Measurements from ENCODE around the gene RAB44. TPM values are rescaled to one million over a fixed set of nuclear protein-coding genes. Genes with fewer than 3 reads are reported as not detected.

Gene RAB44
- total RNA-seq, 1 donor from 2014 or later: 0.16 TPM

DNA sequence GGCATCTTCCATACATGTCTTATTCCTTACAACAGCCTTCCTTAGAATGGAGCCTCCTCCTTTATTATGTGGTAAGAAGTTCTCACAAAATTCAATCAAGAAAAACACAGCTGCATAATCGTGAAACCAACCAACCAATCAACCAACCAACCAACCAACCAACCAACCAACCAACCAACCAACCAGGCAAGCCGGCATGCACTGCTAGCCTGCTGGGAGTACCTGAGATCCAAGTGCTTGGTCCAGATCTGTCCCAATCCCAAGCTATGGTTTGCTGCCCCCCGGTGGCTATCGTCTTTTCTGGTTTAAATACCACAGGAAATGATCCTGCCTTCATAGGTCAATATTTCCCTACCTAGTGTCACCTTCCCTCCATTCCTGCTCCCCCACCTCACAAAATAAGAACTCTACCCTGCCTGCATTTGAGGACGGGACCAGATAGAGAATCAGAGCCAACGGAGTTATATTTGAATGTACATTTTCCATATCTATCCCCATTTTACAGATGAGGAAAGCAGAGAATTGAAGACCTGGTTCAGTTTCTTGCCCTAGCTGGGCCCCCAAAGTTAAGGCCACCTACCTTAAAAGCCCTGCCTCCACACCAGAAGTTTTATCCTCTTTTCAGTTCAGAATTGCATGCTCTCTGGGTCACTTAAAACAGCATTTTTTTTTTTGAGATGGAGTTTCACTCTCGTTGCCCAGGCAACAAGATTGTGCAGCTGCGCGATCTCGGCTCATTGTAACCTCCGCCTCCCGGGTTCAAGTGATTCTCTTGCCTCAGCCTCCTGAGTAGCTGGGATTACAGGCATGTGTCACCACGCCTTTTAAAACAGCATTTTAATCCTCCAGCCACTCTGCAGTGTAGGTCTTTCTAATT is 27.1 kb downstream of the RAB44 start:
- Mint-ChIP-seq H3K9me3 (ENCODE audit: unreplicated experiment) (no peaks in the 10 kb centered on the region), H3K27ac (ENCODE audit: unreplicated experiment) (no peak overlapping the region), H3K4me1 (ENCODE audit: low read depth, unreplicated experiment) (peaks cover 26% of the 10 kb centered on the region), H3K4me3 (ENCODE audit: unreplicated experiment) (no peak overlapping the region), H3K36me3 (ENCODE audit: low read depth, unreplicated experiment) (no peaks in the 10 kb centered on the region), H3K27me3 (ENCODE audit: low read depth, unreplicated experiment) (peaks cover 15% of the 10 kb centered on the region)
- no peak overlapping the region for H3K9ac ChIP-seq (ENCODE audit: low read length)
- no peaks in the 10 kb centered on the region for H4K20me1 ChIP-seq (ENCODE audit: insufficient read depth, low read length)
- DNase-seq (ENCODE audit: low read depth): peak; percentile 27
- no peaks in the 10 kb centered on the region for H3K4me1 ChIP-seq (ENCODE audit: insufficient read depth, low read length)
- TF ChIP-seq, protein P1, sequence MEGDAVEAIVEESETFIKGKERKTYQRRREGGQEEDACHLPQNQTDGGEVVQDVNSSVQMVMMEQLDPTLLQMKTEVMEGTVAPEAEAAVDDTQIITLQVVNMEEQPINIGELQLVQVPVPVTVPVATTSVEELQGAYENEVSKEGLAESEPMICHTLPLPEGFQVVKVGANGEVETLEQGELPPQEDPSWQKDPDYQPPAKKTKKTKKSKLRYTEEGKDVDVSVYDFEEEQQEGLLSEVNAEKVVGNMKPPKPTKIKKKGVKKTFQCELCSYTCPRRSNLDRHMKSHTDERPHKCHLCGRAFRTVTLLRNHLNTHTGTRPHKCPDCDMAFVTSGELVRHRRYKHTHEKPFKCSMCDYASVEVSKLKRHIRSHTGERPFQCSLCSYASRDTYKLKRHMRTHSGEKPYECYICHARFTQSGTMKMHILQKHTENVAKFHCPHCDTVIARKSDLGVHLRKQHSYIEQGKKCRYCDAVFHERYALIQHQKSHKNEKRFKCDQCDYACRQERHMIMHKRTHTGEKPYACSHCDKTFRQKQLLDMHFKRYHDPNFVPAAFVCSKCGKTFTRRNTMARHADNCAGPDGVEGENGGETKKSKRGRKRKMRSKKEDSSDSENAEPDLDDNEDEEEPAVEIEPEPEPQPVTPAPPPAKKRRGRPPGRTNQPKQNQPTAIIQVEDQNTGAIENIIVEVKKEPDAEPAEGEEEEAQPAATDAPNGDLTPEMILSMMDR (IDR thresholded peaks at IDR 0.05; ENCODE audit: insufficient read depth, low read depth, low read length): peak; percentile 68
- TF ChIP-seq EZH2 (IDR thresholded peaks at IDR 0.05; ENCODE audit: insufficient read depth, low read length): no peak
- H3K4me2 ChIP-seq (ENCODE audit: low read length): no peak overlapping the region
- no peak overlapping the region for H2AFZ ChIP-seq (ENCODE audit: low read depth, low read length)
- no peaks in the 10 kb centered on the region for H3K9me3 ChIP-seq (ENCODE audit: insufficient read depth, low read depth, low read length)
- no peaks in the 10 kb centered on the region for H3K27me3 ChIP-seq (ENCODE audit: insufficient read depth, low read length)
- peak; percentile 34 for FAIRE-seq
- no peaks in the 10 kb centered on the region for H3K36me3 ChIP-seq (ENCODE audit: insufficient read depth, low read length)
- H3K4me3 ChIP-seq (ENCODE audit: insufficient read depth, low read depth, low read length): no peak overlapping the region
- H3K79me2 ChIP-seq (ENCODE audit: insufficient read depth, low read length): no peaks in the 10 kb centered on the region
- no peak overlapping the region for H3K27ac ChIP-seq (ENCODE audit: low read depth, low read length)

GRCh38 chr6:36725581-36725980 is 28.0 kb downstream of the RAB44 start:
- FAIRE-seq (no peak), DNase-seq (ENCODE audit: low read depth) (no peak)
- Histone ChIP-seq H3K9ac (ENCODE audit: low read length) (no peak overlapping the region), H2AFZ (ENCODE audit: low read depth, low read length) (no peak overlapping the region), H3K27me3 (ENCODE audit: insufficient read depth, low read length) (no peaks in the 10 kb centered on the region), H3K36me3 (ENCODE audit: insufficient read depth, low read length) (no peaks in the 10 kb centered on the region), H3K4me3 (ENCODE audit: insufficient read depth, low read depth, low read length) (no peak overlapping the region), H3K9me3 (ENCODE audit: insufficient read depth, low read depth, low read length) (no peaks in the 10 kb centered on the region), H3K4me2 (ENCODE audit: low read length) (no peak overlapping the region), H3K4me1 (ENCODE audit: insufficient read depth, low read length) (no peaks in the 10 kb centered on the region), H4K20me1 (ENCODE audit: insufficient read depth, low read length) (no peaks in the 10 kb centered on the region), H3K27ac (ENCODE audit: low read depth, low read length) (no peak overlapping the region), H3K79me2 (ENCODE audit: insufficient read depth, low read length) (no peaks in the 10 kb centered on the region)
- Mint-ChIP-seq H3K9me3 (ENCODE audit: unreplicated experiment) (no peaks in the 10 kb centered on the region), H3K4me3 (ENCODE audit: unreplicated experiment) (no peak overlapping the region), H3K4me1 (ENCODE audit: low read depth, unreplicated experiment) (peaks cover 26% of the 10 kb centered on the region), H3K36me3 (ENCODE audit: low read depth, unreplicated experiment) (no peaks in the 10 kb centered on the region), H3K27me3 (ENCODE audit: low read depth, unreplicated experiment) (peaks cover 13% of the 10 kb centered on the region), H3K27ac (ENCODE audit: unreplicated experiment) (no peak overlapping the region)
- no peak for TF ChIP-seq EZH2 (IDR thresholded peaks at IDR 0.05; ENCODE audit: insufficient read depth, low read length)
- TF ChIP-seq, protein P1 (IDR thresholded peaks at IDR 0.05; ENCODE audit: insufficient read depth, low read depth, low read length): no peak

DNA sequence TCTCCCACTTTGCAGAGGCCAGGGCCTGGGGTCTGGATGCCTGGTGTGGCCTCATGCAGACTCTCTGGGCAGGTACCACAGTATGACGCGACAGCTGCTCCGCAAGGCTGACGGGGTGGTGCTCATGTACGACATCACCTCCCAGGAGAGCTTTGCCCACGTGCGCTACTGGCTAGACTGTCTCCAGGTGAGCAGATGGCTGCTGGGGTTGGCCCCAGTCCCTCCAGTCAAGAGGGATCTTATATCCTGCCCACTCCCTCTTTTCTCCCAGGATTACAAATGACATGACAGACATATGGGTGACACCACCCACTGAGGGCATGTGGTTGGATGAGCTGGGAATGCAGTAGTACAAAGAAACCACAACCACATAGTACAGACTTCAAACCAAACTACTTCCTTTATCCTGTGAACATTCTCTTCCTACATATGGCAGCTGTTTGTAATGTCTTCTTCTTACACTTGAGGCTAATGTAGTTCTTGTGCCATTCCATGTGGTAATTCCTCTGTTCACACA is 29.9 kb downstream of the RAB44 start:
- Histone ChIP-seq H3K4me3 (ENCODE audit: insufficient read depth, low read depth, low read length) (no peak overlapping the region), H3K4me1 (ENCODE audit: insufficient read depth, low read length) (no peaks in the 10 kb centered on the region)
- H3K27ac Mint-ChIP-seq (ENCODE audit: unreplicated experiment): peak overlapping the region; percentile 94

More for the DNA sequence above, 29.9 kb downstream of the RAB44 start:
- Mint-ChIP-seq H3K4me3 (ENCODE audit: unreplicated experiment) (peak overlapping the region; percentile 0), H3K36me3 (ENCODE audit: low read depth, unreplicated experiment) (no peaks in the 10 kb centered on the region), H3K9me3 (ENCODE audit: unreplicated experiment) (no peaks in the 10 kb centered on the region), H3K27me3 (ENCODE audit: low read depth, unreplicated experiment) (peaks cover 6% of the 10 kb centered on the region), H3K4me1 (ENCODE audit: low read depth, unreplicated experiment) (peaks cover 31% of the 10 kb centered on the region)
- no peaks in the 10 kb centered on the region for H3K9me3 ChIP-seq (ENCODE audit: insufficient read depth, low read depth, low read length)
- no peak for TF ChIP-seq EZH2 (IDR thresholded peaks at IDR 0.05; ENCODE audit: insufficient read depth, low read length)
- TF ChIP-seq, protein P1 (IDR thresholded peaks at IDR 0.05; ENCODE audit: insufficient read depth, low read depth, low read length): no peak
- no peaks in the 10 kb centered on the region for H3K36me3 ChIP-seq (ENCODE audit: insufficient read depth, low read length)
- H3K4me2 ChIP-seq (ENCODE audit: low read length): no peak overlapping the region
- no peak overlapping the region for H2AFZ ChIP-seq (ENCODE audit: low read depth, low read length)
- no peaks in the 10 kb centered on the region for H3K79me2 ChIP-seq (ENCODE audit: insufficient read depth, low read length)
- H3K9ac ChIP-seq (ENCODE audit: low read length): no peak overlapping the region
- no peak overlapping the region for H3K27ac ChIP-seq (ENCODE audit: low read depth, low read length)
- DNase-seq (ENCODE audit: low read depth) (peak; percentile 46), FAIRE-seq (no peak)
- no peaks in the 10 kb centered on the region for H4K20me1 ChIP-seq (ENCODE audit: insufficient read depth, low read length)
- no peaks in the 10 kb centered on the region for H3K27me3 ChIP-seq (ENCODE audit: insufficient read depth, low read length)

Data from astrocyte (in vitro differentiated cells and primary cell).